ENCODE data around the gene IRF1.

- TF ChIP-seq CTCF (IDR thresholded peaks at IDR 0.05), result no peak
- no peak for TF ChIP-seq POLR2A (IDR thresholded peaks at IDR 0.05)
These were observed 8.2 kb upstream of the IRF1 start for GRCh38 chr5:132498686-132499271.

Data from prostate gland (tissue), 2 donors.